Testis (tissue), 2 donors: Measurements from ENCODE around the gene ZIC1.

Experiments
- CTCF ChIP-seq, 3 experiments: fragments of 450-650 bp in 2 of 3; fragments of 200-600 bp in 1 of 3; sonication (generic) in 1 of 3; IDR thresholded peaks; one replicate each; pipeline ENCODE4 v1.5.1; 2016 to 2019; ENCODE audit warnings: antibody characterized with exemption in 3 of 3, mild to moderate bottlenecking in 2 of 3, moderate library complexity in 1 of 3
- POLR2A ChIP-seq: fragments of 450-650 bp; IDR thresholded peaks from one replicate; pipeline ENCODE4 v1.6.1; 2017; ENCODE audit warnings: antibody characterized with exemption, mild to moderate bottlenecking, moderate library complexity

DNA sequence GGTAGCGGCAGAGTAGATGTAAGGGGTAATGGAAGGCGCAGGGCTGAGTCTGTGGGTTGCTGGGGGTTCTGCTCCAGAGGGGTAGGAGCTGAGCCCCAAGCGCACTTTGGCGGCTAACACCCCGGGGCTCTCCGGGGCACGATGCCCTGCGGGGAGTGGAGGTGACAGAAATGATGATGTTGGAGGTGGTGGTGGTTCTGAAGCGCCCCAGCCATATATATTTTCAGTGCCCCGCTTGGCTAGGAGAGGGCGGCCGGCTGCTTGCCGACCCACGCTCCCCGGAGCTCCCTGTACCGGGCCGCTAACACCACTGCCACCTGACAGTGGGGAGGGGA, 12.5 kb upstream of the ZIC1 start:
- TF ChIP-seq CTCF (IDR thresholded peaks at IDR 0.05), result no peak
- no peak for TF ChIP-seq POLR2A
